Superior temporal gyrus (tissue), 1 donor: ENCODE results near the gene LCE3A.
"Not testable (repeated sequence)": the region's sequence is repeated elsewhere in the genome, so short reads cannot be mapped to it uniquely, and the experiment has no call there.

ENCODE experiments used
- DNase-seq: peaks from one replicate; pipeline ENCODE4 v3.0.0-alpha.2; 2016; ENCODE audit errors: extremely low spot score

The LCE3A gene

GRCh38 chr1:152622803-152623202 lies at the start of gene LCE3A:
Gene LCE3A, minus strand, starts transcription at chr1:152623103. Its CDS starts 0 bp downstream, at chr1:152623103.
- no peak for DNase-seq

GRCh38 chr1:152667648-152668047 lies 44.7 kb upstream of the LCE3A start:
- DNase-seq = peak; percentile 24

GRCh38 chr1:152666171-152666570 lies 43.3 kb upstream of the LCE3A start:
- not testable (repeated sequence) for DNase-seq

- DNase-seq = no peak
Observed at GRCh38 chr1:152663098-152663497, 40.2 kb upstream of the LCE3A start, which contains the start of gene LCE2D. Gene LCE2D, plus strand, starts transcription at chr1:152663380. Its CDS starts 726 bp downstream, at chr1:152664106.

GRCh38 chr1:152658649-152659048 lies 35.7 kb upstream of the LCE3A start:
- DNase-seq = no peak

GRCh38 chr1:152657677-152658076 lies 34.8 kb upstream of the LCE3A start:
- DNase-seq = no peak

GRCh38 chr1:152656459-152656858 lies 33.6 kb upstream of the LCE3A start:
- no peak for DNase-seq

- peak; percentile 75 for DNase-seq
Observed at GRCh38 chr1:152654110-152654509, 31.2 kb upstream of the LCE3A start.

- no peak for DNase-seq
Observed at GRCh38 chr1:152646656-152647055, 23.8 kb upstream of the LCE3A start.

GRCh38 chr1:152645146-152645545 lies 22.2 kb upstream of the LCE3A start:
- DNase-seq = no peak

GRCh38 chr1:152643945-152644344 lies 21.0 kb upstream of the LCE3A start:
- no peak for DNase-seq

GRCh38 chr1:152640351-152640750 lies 17.4 kb upstream of the LCE3A start:
- no peak for DNase-seq

- no peak for DNase-seq
Observed at GRCh38 chr1:152630596-152630995, 7.7 kb upstream of the LCE3A start.

- DNase-seq = no peak
Observed at GRCh38 chr1:152626744-152627143, 3.8 kb upstream of the LCE3A start.

- no peak for DNase-seq
Observed at GRCh38 chr1:152623203-152623844, 421 bp upstream of the LCE3A start.

- no peak for DNase-seq
Observed at GRCh38 chr1:152621993-152622392, 910 bp downstream of the LCE3A start.

- DNase-seq = no peak
Observed at GRCh38 chr1:152613511-152613910, 9.4 kb downstream of the LCE3A start, which contains the start of gene LCE3B. Gene LCE3B, plus strand, starts transcription at chr1:152613811. Its CDS starts 0 bp downstream, at chr1:152613811.

- no peak for DNase-seq
Observed at GRCh38 chr1:152599934-152600333, 23.0 kb downstream of the LCE3A start, which contains the start of gene LCE3C. Gene LCE3C, plus strand, starts transcription at chr1:152600234. Its CDS starts 498 bp downstream, at chr1:152600732.

GRCh38 chr1:152596986-152597385 lies 25.9 kb downstream of the LCE3A start:
- DNase-seq = no peak

GRCh38 chr1:152585586-152585985 lies 37.3 kb downstream of the LCE3A start:
- DNase-seq = no peak

- no peak for DNase-seq
Observed at GRCh38 chr1:152582647-152583046, 40.3 kb downstream of the LCE3A start.

GRCh38 chr1:152580433-152580832 lies 42.5 kb downstream of the LCE3A start, which contains the start of gene LCE3D:
Gene LCE3D, minus strand, starts transcription at chr1:152580516. Its CDS starts 580 bp downstream, at chr1:152579936.
- no peak for DNase-seq

- not testable (repeated sequence) for DNase-seq
Observed at GRCh38 chr1:152579526-152579925, 43.4 kb downstream of the LCE3A start.

GRCh38 chr1:152577168-152577567 lies 45.7 kb downstream of the LCE3A start:
- no peak for DNase-seq
